T-helper 1 cell treated with Interleukin-12 subunit alpha and Interleukin-12 subunit beta and Interleukin-4 antibody, amounts not matched to agents 30 μg/mL and 1 μg/mL, for 36 hours (primary cell): ENCODE results near the gene CPE.
"Not testable (repeated sequence)": the region's sequence is repeated elsewhere in the genome, so short reads cannot be mapped to it uniquely, and the experiment has no call there.

ENCODE experiments used
- H3K27ac Mint-ChIP-seq: one replicate; pipeline ENCODE4 v1.8.0; 2021; ENCODE audit warnings: mild to moderate bottlenecking, mixed read lengths
- H3K27me3 Mint-ChIP-seq: one replicate; pipeline ENCODE4 v1.8.0; 2021; ENCODE audit warnings: low read depth, mixed read lengths
- H3K36me3 Mint-ChIP-seq: one replicate; pipeline ENCODE4 v1.8.0; 2021; ENCODE audit warnings: low read depth, mixed read lengths
- H3K4me1 Mint-ChIP-seq: one replicate; pipeline ENCODE4 v1.8.0; 2021; ENCODE audit warnings: low read depth, mixed read lengths
- H3K4me3 Mint-ChIP-seq: one replicate; pipeline ENCODE4 v1.8.0; 2021; ENCODE audit warnings: mild to moderate bottlenecking, moderate library complexity, mixed read lengths
- H3K9me3 Mint-ChIP-seq: one replicate; pipeline ENCODE4 v1.8.0; 2021; ENCODE audit warnings: mixed read lengths

CPE gene

DNA sequence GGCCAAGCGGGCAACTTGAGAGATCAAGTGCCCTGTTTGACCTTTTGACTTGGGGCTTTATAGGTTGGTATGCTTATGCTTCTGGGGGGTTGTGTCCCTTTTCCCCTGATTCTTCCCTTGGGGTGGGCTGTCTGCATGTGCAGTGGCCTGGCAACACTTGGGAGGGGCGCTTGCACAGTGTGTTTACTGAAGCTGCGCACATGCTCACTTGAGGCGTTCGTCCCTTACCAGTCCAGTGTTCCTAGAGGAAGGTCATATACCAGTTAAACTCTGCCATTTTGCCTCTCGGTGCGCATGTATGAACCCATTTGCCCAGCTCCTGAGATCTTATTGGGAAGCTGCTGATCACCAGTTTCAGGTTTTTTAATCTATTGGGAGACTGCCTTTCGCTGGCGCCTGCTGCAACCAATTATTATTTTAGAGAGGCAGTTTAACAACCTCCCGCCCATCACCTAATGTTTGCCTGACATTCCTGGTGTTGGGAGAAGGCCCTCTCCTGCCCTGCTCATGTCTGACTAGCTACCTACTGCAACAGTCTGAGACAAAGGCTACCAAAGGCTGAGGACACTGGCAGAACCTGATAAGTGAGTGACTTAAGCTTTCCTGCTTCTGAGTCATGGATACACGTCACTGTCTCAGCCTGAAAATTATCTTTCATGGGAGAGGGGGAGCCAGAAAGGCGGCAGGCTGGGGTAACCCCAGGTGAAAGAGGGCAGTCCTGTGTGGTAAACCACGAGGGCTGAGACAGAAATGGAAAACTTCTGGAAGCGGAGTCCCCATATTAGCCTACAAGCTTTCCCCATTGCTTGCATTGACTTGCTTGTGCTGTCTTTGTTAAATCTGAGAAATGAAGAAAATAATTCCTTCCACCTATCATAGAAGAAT, 97.6 kb downstream of the CPE start:
- Mint-ChIP-seq H3K9me3 (peaks cover 33% of the 10 kb centered on the region), H3K27me3 (peaks cover 11% of the 10 kb centered on the region), H3K4me1 (no peaks in the 10 kb centered on the region), H3K4me3 (no peak overlapping the region), H3K36me3 (no peaks in the 10 kb centered on the region), H3K27ac (no peak overlapping the region)

DNA sequence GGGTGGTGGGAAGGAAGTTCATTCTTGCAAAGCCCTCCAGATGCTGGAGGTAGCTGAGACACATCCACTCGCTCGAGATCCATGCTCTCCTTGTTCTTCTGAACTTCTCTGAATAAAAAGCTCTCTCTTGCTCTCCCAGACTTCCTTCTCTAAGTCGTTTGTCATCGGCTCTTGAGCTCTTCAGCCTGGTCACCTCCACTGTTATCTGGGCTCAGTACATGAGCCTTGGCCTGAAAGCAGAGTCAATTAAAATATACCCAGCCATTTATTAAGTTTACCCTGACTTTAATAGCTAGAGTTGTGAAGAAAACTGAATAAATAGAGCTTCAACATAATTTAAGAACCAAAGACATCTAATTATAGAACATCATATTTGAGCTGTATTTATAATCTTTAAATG, 99.0 kb downstream of the CPE start:
- H3K27me3 Mint-ChIP-seq = peaks cover 14% of the 10 kb centered on the region
- peaks cover 21% of the 10 kb centered on the region for H3K9me3 Mint-ChIP-seq
- no peak overlapping the region for H3K27ac Mint-ChIP-seq
- no peaks in the 10 kb centered on the region for H3K36me3 Mint-ChIP-seq
- no peak overlapping the region for H3K4me3 Mint-ChIP-seq
- no peaks in the 10 kb centered on the region for H3K4me1 Mint-ChIP-seq

DNA sequence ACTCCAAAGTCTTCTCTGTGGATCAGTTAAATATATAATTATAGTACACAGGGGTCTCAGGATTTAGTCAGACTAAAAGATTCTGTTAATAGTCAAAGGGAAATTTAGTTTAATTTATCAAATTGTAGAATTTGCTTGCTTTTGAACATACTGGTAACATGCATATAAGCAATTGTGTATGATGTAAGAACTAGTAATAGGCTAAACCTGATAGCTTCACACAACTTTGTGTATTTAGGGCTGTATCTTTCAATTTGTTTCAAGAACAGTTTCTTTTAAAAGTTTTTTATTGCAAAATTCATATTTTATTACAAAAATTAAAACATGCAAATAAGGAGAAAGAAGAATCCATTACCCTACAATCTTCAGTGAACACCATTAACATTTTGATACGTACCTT, 99.5 kb downstream of the CPE start:
- H3K27me3 Mint-ChIP-seq = peaks cover 14% of the 10 kb centered on the region
- no peaks in the 10 kb centered on the region for H3K4me1 Mint-ChIP-seq
- H3K9me3 Mint-ChIP-seq = peaks cover 18% of the 10 kb centered on the region
- H3K27ac Mint-ChIP-seq = no peak overlapping the region
- H3K36me3 Mint-ChIP-seq = no peaks in the 10 kb centered on the region
- no peak overlapping the region for H3K4me3 Mint-ChIP-seq

DNA sequence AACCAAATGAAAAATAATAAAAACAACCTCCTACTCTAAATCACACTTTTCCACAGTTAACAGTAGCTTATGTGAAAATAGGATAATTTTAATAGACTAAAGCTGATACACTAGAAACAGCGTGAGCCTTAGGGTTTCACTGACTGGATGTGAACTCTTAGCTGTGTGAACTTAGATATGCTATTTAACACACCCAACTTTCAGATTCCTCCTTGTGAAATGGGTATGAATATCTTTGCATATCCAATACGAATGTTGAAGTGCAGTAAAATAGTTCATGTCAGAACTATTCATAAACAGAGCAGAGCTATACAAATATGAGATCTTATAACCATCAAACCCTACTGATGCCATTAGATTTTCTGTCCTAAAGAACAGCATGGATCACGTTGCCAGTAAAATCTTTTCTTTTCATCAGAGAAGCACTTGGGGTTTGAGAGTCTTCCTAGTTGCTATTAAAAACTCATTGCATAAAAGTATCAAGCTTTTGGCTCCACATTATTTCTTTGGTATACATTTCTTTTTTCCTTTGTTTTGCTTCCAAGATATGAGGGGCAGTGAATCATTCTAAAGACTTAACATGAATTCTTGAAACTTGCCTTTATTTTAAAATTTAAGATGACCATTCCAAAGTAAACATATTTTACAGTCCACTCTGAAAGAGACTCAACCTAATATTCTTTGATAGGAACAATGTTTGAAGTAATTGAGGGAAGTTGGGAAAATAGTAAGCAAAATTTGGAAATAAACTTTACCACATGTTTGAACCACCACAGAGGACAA, 102.4 kb downstream of the CPE start:
- H3K9me3 Mint-ChIP-seq = no peaks in the 10 kb centered on the region
- H3K4me3 Mint-ChIP-seq = no peak overlapping the region
- H3K36me3 Mint-ChIP-seq = no peaks in the 10 kb centered on the region
- peaks cover 17% of the 10 kb centered on the region for H3K27me3 Mint-ChIP-seq
- no peak overlapping the region for H3K27ac Mint-ChIP-seq
- H3K4me1 Mint-ChIP-seq = no peaks in the 10 kb centered on the region

DNA sequence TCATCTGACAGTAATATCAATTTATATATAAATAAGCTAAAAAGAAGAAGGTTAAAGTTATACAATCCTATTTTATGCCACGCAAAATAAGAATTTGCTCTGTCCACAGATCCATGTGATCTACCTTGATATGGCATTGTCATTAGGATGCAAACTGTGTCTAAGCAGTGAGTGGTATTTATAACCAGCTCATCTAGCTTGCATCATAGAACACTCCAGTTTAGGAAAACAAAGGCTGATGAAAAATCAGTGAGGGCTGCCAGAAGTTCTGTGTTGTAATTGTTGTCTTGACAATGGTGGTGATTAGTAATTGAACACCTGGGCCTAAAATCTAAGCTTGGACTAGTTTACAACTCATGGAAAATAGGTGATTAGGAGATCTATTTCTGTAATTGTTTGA, 111.0 kb downstream of the CPE start:
- no peaks in the 10 kb centered on the region for H3K9me3 Mint-ChIP-seq

DNA sequence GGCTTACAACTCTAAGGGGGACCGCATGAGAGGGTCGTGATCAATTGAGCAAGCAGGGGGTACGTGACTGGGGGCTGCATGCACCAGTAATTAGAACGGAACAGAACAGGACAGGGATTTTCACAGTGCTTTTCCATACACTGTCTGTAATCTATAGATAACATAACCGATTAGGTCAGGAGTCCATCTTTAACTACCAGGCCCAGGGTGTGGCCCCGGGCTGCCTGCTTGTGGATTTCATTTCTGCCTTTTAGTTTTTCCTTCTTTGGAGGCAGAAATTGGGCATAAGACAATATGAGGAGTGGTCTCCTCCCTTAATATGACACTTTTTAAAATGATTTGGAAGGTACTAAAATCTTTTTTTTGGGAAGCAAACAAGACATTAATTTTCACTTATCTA, 113.8 kb downstream of the CPE start:
- not testable (repeated sequence) for H3K9me3 Mint-ChIP-seq, H3K4me3 Mint-ChIP-seq, H3K36me3 Mint-ChIP-seq, H3K27ac Mint-ChIP-seq, H3K4me1 Mint-ChIP-seq
- H3K27me3 Mint-ChIP-seq = peaks cover 19% of the 10 kb centered on the region

More for the DNA sequence above, 111.0 kb downstream of the CPE start:
- no peak overlapping the region for H3K4me3 Mint-ChIP-seq
- no peaks in the 10 kb centered on the region for H3K36me3 Mint-ChIP-seq
- H3K4me1 Mint-ChIP-seq = peaks cover 2% of the 10 kb centered on the region
- peaks cover 19% of the 10 kb centered on the region for H3K27me3 Mint-ChIP-seq
- no peak overlapping the region for H3K27ac Mint-ChIP-seq

DNA sequence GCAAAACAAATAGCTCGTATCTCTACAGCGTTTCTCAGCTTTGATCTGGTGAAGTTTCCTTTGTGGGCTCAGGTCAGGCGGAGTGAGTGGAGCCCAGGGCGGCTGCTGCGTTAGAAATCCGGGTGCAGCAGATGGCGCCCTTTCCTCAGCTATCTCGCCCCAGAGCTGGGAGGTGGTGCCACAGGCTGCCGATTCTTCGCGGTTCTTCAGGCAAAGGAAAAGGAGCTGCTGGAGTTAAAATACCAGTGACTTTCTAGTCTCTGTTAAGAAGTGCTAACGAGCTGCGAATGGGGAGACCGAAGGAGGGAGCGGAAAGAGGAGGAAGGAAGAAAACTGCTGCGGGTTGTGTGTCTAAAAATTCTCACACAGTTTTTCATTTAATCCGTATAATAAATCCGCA, 114.6 kb downstream of the CPE start:
- Mint-ChIP-seq H3K27ac (no peak overlapping the region), H3K36me3 (no peaks in the 10 kb centered on the region), H3K4me3 (no peak overlapping the region), H3K9me3 (no peaks in the 10 kb centered on the region), H3K27me3 (peaks cover 19% of the 10 kb centered on the region), H3K4me1 (peaks cover 2% of the 10 kb centered on the region)

DNA sequence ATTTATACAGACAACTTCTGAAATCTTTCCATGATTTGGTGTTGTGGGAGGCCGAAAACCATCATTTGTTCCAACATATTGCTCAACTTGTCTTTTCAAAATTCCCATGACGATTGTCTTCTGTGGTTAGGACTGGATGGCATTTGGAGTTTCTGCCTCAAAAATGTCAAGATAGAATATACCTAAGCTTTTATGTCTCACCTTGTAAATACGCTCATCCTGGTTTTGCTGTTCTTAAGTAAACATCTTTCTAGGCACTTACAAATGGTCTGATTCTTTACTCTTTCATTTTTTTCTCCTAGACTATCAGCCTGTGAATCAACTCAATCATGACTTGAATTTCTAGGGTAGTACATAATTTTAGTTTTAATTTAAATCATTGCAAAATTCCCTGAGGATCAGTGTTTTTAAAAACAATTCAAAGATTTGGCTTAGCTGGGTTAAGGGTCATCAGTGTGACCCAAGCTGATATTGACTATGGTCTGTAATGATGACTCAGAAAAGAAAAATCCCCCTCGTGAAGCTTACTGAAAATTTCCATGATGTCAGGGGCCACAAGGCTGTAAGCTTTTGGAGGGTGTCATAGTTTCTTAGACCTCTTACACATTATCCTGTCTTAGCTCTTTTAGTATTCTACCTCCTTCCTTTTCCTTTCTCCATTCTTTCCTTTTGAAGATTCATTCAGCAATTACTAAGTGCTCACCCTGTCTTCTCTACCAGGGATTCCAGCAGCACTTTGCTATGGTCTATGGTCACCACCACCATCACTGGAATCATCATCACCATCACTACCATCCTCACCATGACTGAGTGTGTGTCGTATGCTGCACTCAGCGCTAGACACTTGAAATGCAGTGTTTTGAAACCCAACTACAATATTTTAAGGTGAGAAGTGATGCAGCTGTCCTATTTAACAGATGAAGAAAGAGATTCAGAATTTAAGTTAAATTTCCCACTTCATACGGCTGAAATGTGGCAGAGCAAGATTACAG, 124.4 kb downstream of the CPE start:
- Mint-ChIP-seq H3K4me1 (no peaks in the 10 kb centered on the region), H3K27ac (no peak overlapping the region), H3K4me3 (no peak overlapping the region), H3K36me3 (no peaks in the 10 kb centered on the region), H3K9me3 (no peaks in the 10 kb centered on the region), H3K27me3 (no peaks in the 10 kb centered on the region)

DNA sequence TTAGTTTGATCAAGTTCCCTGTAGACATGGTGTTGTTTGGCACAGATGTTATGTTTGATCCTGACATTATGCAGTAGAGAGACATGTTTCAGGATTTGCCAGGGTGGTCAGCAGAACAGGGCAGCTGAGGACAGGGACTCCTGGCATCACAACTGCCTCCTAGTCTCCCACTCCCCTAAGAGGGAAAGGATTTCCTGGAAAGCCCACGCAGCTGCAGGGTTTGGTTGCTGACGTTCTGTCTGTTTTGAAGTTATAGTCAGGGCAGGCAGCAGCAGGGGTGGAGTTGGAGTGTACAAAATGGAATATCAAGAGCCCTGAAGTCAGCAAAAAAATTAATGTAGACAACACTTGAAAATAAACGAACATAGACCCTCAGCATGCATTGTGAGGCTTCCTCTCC, 125.4 kb downstream of the CPE start:
- H3K9me3 Mint-ChIP-seq = no peaks in the 10 kb centered on the region
- no peaks in the 10 kb centered on the region for H3K27me3 Mint-ChIP-seq
- no peaks in the 10 kb centered on the region for H3K4me1 Mint-ChIP-seq
- no peaks in the 10 kb centered on the region for H3K36me3 Mint-ChIP-seq
- H3K4me3 Mint-ChIP-seq = no peak overlapping the region
- no peak overlapping the region for H3K27ac Mint-ChIP-seq

DNA sequence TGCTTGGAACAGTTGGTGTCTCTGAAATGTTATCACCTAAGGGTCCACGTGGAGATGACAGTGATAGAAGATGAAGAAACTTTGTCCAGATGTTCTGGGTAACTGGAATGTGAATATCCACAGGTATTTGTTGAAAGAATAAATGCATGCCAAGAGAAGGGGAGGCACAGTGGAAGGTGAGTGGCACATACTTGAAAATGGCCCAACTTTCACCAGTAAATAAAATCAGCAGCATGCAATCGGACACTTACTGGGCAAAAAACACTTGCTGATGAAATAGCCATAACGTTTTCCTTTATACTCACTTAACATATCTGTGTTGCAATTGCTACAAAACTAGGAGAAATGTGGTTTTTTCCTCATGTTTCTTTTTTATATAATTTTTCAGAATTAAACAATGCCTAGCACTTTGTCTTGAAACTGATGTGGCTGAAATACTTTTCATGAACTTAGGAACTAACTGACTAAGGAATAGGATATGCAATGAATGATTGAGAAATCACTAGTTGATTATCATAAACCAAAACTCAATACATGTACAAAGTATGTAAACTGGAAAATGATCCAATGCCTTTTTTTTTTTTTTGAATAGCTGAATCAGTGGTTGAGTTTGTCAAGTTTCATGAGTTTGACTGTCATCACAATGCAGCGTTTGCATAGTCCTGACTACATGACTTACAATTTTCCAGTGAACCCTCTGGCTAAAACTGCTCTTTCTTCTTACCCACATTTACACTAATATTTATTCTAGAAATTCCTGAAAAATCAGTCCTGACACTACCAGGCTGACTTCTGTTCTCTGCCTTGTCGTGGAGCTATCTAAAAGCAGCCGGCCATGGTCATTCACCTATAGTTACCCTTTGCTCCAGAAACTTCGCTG, 127.4 kb downstream of the CPE start:
- no peak overlapping the region for H3K27ac Mint-ChIP-seq
- no peaks in the 10 kb centered on the region for H3K36me3 Mint-ChIP-seq
- no peaks in the 10 kb centered on the region for H3K9me3 Mint-ChIP-seq
- H3K4me3 Mint-ChIP-seq = no peak overlapping the region
- H3K27me3 Mint-ChIP-seq = no peaks in the 10 kb centered on the region
- H3K4me1 Mint-ChIP-seq = no peaks in the 10 kb centered on the region

DNA sequence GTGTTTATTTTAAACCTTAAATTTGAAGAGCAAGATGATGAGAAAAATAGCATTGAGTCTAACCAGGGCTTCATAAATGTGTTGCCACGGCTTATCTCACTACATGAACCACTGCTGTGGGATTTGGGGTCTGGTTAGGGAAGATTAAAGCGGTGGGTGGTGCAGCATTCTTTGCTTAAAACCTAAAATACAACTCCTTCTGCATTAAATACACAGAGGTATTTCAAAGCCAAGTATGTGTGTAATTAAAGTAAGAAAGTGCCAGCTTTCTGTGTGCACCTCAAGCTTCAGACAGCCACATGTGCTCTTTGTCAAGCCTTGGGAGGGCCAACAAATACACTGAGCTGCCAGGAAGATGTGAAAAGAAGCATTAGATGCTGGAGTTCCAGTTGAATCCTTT, 128.0 kb downstream of the CPE start:
- H3K9me3 Mint-ChIP-seq = no peaks in the 10 kb centered on the region
- H3K27ac Mint-ChIP-seq = no peak overlapping the region
- H3K36me3 Mint-ChIP-seq = no peaks in the 10 kb centered on the region
- H3K4me1 Mint-ChIP-seq = no peaks in the 10 kb centered on the region
- H3K4me3 Mint-ChIP-seq = no peak overlapping the region
- no peaks in the 10 kb centered on the region for H3K27me3 Mint-ChIP-seq

DNA sequence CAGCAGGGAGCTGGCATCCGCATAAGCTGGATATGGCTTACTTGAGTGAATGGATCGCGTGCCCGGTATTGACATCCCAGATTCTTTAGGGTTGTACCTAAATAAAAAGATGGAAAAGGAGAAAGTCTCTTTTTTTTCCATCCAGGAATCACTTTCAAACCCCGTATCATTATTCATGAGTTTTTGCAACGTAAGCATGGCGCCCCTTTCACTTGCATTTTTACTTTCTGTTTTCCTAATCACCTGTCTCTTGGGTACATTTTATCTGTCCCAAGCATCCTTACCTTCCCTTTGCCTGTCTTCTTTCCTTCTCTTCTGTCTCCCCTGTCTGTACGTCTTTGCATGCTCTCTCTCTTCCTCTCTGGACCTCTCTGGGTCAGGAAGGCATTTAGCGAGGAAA, 128.6 kb downstream of the CPE start:
- H3K27ac Mint-ChIP-seq = no peak overlapping the region
- no peak overlapping the region for H3K4me3 Mint-ChIP-seq
- no peaks in the 10 kb centered on the region for H3K36me3 Mint-ChIP-seq
- H3K27me3 Mint-ChIP-seq = no peaks in the 10 kb centered on the region
- no peaks in the 10 kb centered on the region for H3K4me1 Mint-ChIP-seq
- no peaks in the 10 kb centered on the region for H3K9me3 Mint-ChIP-seq

DNA sequence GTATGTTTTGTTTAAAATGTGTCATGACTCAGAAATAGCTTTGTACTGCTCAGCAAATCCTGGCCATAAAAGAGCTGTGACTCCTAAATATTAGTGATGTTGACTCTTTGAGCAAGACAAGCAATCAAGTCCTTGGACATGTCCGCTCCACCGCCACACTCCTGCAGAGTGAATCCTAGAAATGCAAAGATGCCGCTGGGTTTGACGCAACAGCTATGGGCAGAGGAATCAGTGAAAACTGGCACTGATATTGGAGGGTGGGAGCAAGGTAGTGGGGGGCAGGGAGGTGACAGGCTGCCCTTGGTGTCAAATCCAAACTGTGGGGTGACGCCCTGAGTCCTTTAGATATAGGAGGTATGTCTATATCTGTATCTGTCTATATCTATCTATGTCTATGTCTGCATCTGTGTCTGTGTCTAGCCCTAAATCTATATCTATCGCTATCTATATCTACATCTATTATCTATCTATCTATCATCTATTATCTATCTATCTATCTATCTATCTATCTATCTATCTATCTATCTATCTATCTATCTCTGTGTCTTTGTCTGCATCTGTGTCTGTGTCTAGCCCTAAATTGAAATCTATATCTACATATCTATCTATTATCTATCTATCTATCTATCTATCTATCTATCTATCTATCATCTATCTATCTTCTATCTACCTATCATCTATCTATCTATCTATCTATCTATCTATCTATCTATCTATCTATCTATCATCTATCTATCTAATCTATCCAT, 129.7 kb downstream of the CPE start:
- Mint-ChIP-seq H3K27me3 (no peaks in the 10 kb centered on the region), H3K9me3 (no peaks in the 10 kb centered on the region), H3K36me3 (no peaks in the 10 kb centered on the region), H3K4me1 (no peaks in the 10 kb centered on the region), H3K4me3 (no peak overlapping the region), H3K27ac (no peak overlapping the region)
